IMR-90 (cell line): ENCODE results near the gene MRPL40. TPM values are rescaled to one million over a fixed set of nuclear protein-coding genes. Genes with fewer than 3 reads are reported as not detected.

ENCODE experiments used
- ATAC-seq: fragments of 200-7000 bp; cut with Tn5 transposase; 2 replicates; pipeline ENCODE4 v1.9.1; 2020; ENCODE audit warnings: low read depth, mild to moderate bottlenecking, moderate library complexity
- BruUV-seq: library from RNA; stranded (reverse); fragments of 400-500 nt; replicated peaks from 2 replicates; lab custom pipeline; 2021; lab: Mats Ljungman, UMichigan
- CTCF ChIA-PET: fragments of 300-600 bp; formaldehyde crosslinking; extraction: SDS; loops from one replicate; lab custom pipeline; 2021; ENCODE audit warnings: antibody characterized with exemption; lab: Yijun Ruan, JAX
- POLR2A ChIA-PET: fragments of 300-600 bp; sonication (Branson Sonifier 250); formaldehyde crosslinking; loops from one replicate; lab custom pipeline; 2022; ENCODE audit warnings: antibody characterized with exemption; ENCODE audit not compliant: unreplicated experiment; lab: Charles Lee
- DNase-seq: peaks from one replicate; pipeline ENCODE4 v3.0.0; 2013
- H2AFZ ChIP-seq: replicated peaks from 2 replicates; pipeline ENCODE3; 2013; ENCODE audit warnings: low read length, mild to moderate bottlenecking; ENCODE audit not compliant: poor library complexity
- H2AK5ac ChIP-seq: 2 replicates; pipeline ENCODE4 v1.6.1; 2013; ENCODE audit warnings: low read depth, low read length, inconsistent platforms
- H2AK9ac ChIP-seq: replicated peaks from 2 replicates; pipeline ENCODE3; 2013; ENCODE audit warnings: mild to moderate bottlenecking, low read depth, low read length, moderate library complexity; ENCODE audit not compliant: poor library complexity
- H2BK120ac ChIP-seq: 2 replicates; pipeline ENCODE4 v1.6.1; 2013; ENCODE audit warnings: low read depth, low read length, inconsistent platforms
- H2BK15ac ChIP-seq: 3 replicates; pipeline ENCODE4 v1.6.1; 2013; ENCODE audit warnings: low read depth, low read length, inconsistent platforms
- H2BK20ac ChIP-seq: 2 replicates; pipeline ENCODE4 v1.6.1; 2013; ENCODE audit warnings: low read depth, mild to moderate bottlenecking, inconsistent platforms, low read length, moderate library complexity
- H2BK5ac ChIP-seq: 2 replicates; pipeline ENCODE4 v1.6.1; 2013; ENCODE audit warnings: mild to moderate bottlenecking, low read depth, low read length, inconsistent platforms; ENCODE audit not compliant: poor library complexity, severe bottlenecking
- H3K14ac ChIP-seq: replicated peaks from 2 replicates; pipeline ENCODE4 v1.6.1; 2013; ENCODE audit warnings: low read depth, low read length, inconsistent platforms
- H3K18ac ChIP-seq: 2 replicates; pipeline ENCODE4 v1.6.1; 2013; ENCODE audit warnings: low read depth, low read length, control low read depth
- H3K23ac ChIP-seq: 2 replicates; pipeline ENCODE4 v1.6.1; 2013; ENCODE audit warnings: low read depth, low read length, inconsistent platforms
- H3K27ac ChIP-seq: 2 replicates; pipeline ENCODE4 v1.5.1; 2013; ENCODE audit warnings: mild to moderate bottlenecking, control low read depth, low read length; ENCODE audit not compliant: insufficient read depth
- H3K27me3 ChIP-seq: 2 replicates; pipeline ENCODE4 v1.6.1; 2013; ENCODE audit warnings: low read length; ENCODE audit not compliant: control insufficient read depth, insufficient read depth
- H3K36me3 ChIP-seq: 2 replicates; pipeline ENCODE4 v1.6.1; 2013; ENCODE audit warnings: low read length, mixed read lengths; ENCODE audit not compliant: control insufficient read depth, insufficient read depth
- H3K4ac ChIP-seq: 2 replicates; pipeline ENCODE4 v1.6.1; 2013; ENCODE audit warnings: low read depth, low read length, inconsistent platforms
- H3K4me1 ChIP-seq: 2 replicates; pipeline ENCODE4 v1.6.1; 2013; ENCODE audit warnings: low read length, mixed read lengths; ENCODE audit not compliant: control insufficient read depth, insufficient read depth
- H3K4me2 ChIP-seq: 2 replicates; pipeline ENCODE4 v1.6.1; 2013; ENCODE audit warnings: low read depth, mild to moderate bottlenecking, control low read depth, low read length, moderate library complexity
- H3K4me3 ChIP-seq: 2 replicates; pipeline ENCODE4 v1.5.1; 2013; ENCODE audit warnings: low read depth, mild to moderate bottlenecking, control low read depth, low read length, moderate library complexity; ENCODE audit not compliant: insufficient read depth
- H3K56ac ChIP-seq: 2 replicates; pipeline ENCODE4 v1.6.1; 2013; ENCODE audit warnings: low read length, inconsistent platforms; ENCODE audit not compliant: insufficient read depth; ENCODE audit errors: extremely low read depth
- H3K79me1 ChIP-seq, 2 experiments: 2 replicates each; pipeline ENCODE4 v1.6.1; 2013; ENCODE audit warnings: low read length in 2 of 2, inconsistent platforms in 1 of 2, low read depth in 1 of 2
- H3K9ac ChIP-seq: 2 replicates; pipeline ENCODE4 v1.6.1; 2013; ENCODE audit warnings: low read depth, low read length, control low read depth
- H3K9me1 ChIP-seq: 2 replicates; pipeline ENCODE4 v1.6.1; 2013; ENCODE audit warnings: low read length, inconsistent platforms; ENCODE audit not compliant: insufficient read depth
- H3K9me3 ChIP-seq: 2 replicates; pipeline ENCODE4 v1.6.1; 2013; ENCODE audit warnings: low read length; ENCODE audit not compliant: control insufficient read depth, insufficient read depth
- H4K20me1 ChIP-seq: 2 replicates; pipeline ENCODE4 v1.6.1; 2013; ENCODE audit warnings: low read length, inconsistent platforms; ENCODE audit not compliant: insufficient read depth
- H4K5ac ChIP-seq: 2 replicates; pipeline ENCODE4 v1.6.1; 2013; ENCODE audit warnings: mild to moderate bottlenecking, low read depth, low read length, control low read depth
- H4K8ac ChIP-seq, 2 experiments: 2 replicates each; pipeline ENCODE4 v1.6.1; 2013; ENCODE audit warnings: low read depth in 2 of 2, low read length in 2 of 2, control low read depth in 1 of 2, inconsistent platforms in 1 of 2
- H4K91ac ChIP-seq: 2 replicates; pipeline ENCODE4 v1.6.1; 2013; ENCODE audit warnings: low read depth, low read length, inconsistent platforms; ENCODE audit not compliant: insufficient read depth
- CHD1 ChIP-seq: IDR thresholded peaks from 2 replicates; pipeline ENCODE4 v1.6.1; 2012; ENCODE audit warnings: low read depth, low read length, improper control_type of control experiment
- FOS ChIP-seq: fragments of 150-350 bp; IDR thresholded peaks from 2 replicates; pipeline ENCODE4 v1.6.1; 2016; ENCODE audit warnings: low read depth, low read length
- MXI1 ChIP-seq: IDR thresholded peaks from 2 replicates; pipeline ENCODE4 v1.6.1; 2012; ENCODE audit warnings: low read depth, mild to moderate bottlenecking, low read length, moderate library complexity, borderline replicate concordance
- WGBS, 2 experiments: methylation state at CpG; one replicate each; pipeline versions ENCODE4 v1.1.5 to v1.1.7; 2013; ENCODE audit warnings: missing lambda C conversion rate in 2 of 2; ENCODE audit not compliant: insufficient read length in 1 of 2; ENCODE audit errors: extremely low coverage in 2 of 2; 5-methylcytosine and 5-hydroxymethylcytosine counted together
- dilution Hi-C: fragments of 300-500 bp; cut with HindIII; formaldehyde crosslinking; loops from one replicate; pipeline ENCODE4 v1.14.3; 2018; ENCODE audit warnings: low sequenced_read_pairs; ENCODE audit not compliant: unreplicated experiment
- in situ Hi-C: fragments of 300-500 bp; cut with MboI; formaldehyde crosslinking; loops from 3 replicates; pipeline ENCODE4 v1.14.3; 2019; ENCODE audit warnings: low sequenced_read_pairs, inconsistent platforms, mixed read lengths
- intact Hi-C: fragments of 100-400 bp; cut with micrococcal nuclease; formaldehyde crosslinking; loops from 2 replicates; pipeline ENCODE4 v1.10.0; 2022
- polyA plus RNA-seq, 3 experiments: library from polyadenylated mRNA; depleted of rRNA; stranded (reverse); fragments of >200 nt; gene quantifications; 2 replicates each; pipeline ENCODE4 v1.2.3, GENCODE V29; 2012; ENCODE audit warnings: low replicate concordance in 1 of 3
- total RNA-seq: library from RNA; depleted of rRNA; stranded (reverse); fragments of >200 nt; gene quantifications from 2 replicates; pipeline ENCODE4 v1.2.3, GENCODE V29; 2012
- TF ChIP-seq, protein P1 (sequence below): conservative IDR thresholded peaks from 2 replicates; pipeline ENCODE4 v1.5.1; 2012; ENCODE audit warnings: mild to moderate bottlenecking, low read depth, low read length, improper control_type of control experiment

The MRPL40 gene
- total and polyA plus RNA-seq, 2 of the 4 experiments (the other 2 are of a cell fraction), result 36.7 to 37.5 TPM

- no peak overlapping the region for H4K91ac ChIP-seq
- ChIA-PET POLR2A (no interaction called here), CTCF (no interaction called here)
- no TSS peak for BruUV-seq
- H3K36me3 ChIP-seq, result peaks cover 45% of the 10 kb centered on the region
- H4K8ac ChIP-seq, result no peak overlapping the region
- H3K4me1 ChIP-seq, result peaks cover under 1% of the 10 kb centered on the region
- no peak overlapping the region for H2AFZ ChIP-seq
- TF ChIP-seq MXI1 (no peak), FOS (no peak), CHD1 (no peak)
- TF ChIP-seq, protein P1, sequence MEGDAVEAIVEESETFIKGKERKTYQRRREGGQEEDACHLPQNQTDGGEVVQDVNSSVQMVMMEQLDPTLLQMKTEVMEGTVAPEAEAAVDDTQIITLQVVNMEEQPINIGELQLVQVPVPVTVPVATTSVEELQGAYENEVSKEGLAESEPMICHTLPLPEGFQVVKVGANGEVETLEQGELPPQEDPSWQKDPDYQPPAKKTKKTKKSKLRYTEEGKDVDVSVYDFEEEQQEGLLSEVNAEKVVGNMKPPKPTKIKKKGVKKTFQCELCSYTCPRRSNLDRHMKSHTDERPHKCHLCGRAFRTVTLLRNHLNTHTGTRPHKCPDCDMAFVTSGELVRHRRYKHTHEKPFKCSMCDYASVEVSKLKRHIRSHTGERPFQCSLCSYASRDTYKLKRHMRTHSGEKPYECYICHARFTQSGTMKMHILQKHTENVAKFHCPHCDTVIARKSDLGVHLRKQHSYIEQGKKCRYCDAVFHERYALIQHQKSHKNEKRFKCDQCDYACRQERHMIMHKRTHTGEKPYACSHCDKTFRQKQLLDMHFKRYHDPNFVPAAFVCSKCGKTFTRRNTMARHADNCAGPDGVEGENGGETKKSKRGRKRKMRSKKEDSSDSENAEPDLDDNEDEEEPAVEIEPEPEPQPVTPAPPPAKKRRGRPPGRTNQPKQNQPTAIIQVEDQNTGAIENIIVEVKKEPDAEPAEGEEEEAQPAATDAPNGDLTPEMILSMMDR, result no peak
- H3K56ac ChIP-seq, result no peak overlapping the region
- no peak overlapping the region for H2BK120ac ChIP-seq
- H2BK15ac ChIP-seq, result no peak overlapping the region
- no peak overlapping the region for H2AK5ac ChIP-seq
- WGBS, 2 experiments, result 94% methylated on average over 2 of the region's 3 CpGs; no CpG with 5 or more reads in 1 of the 2 experiments
- H3K4me2 ChIP-seq, result no peak overlapping the region
- no peak overlapping the region for H3K23ac ChIP-seq
- peaks cover 13% of the 10 kb centered on the region for H3K9me1 ChIP-seq
- H3K79me1 ChIP-seq, result peaks cover 22 to 53% of the 10 kb centered on the region in 2 experiments
- DNase-seq, result no peak
- no peaks in the 10 kb centered on the region for H3K27me3 ChIP-seq
- dilution Hi-C loops (no loop called here), in situ Hi-C loops (no loop called here), intact Hi-C loops (no loop called here)
- H3K9me3 ChIP-seq, result no peaks in the 10 kb centered on the region
- H3K14ac ChIP-seq, result no peak overlapping the region
- H2AK9ac ChIP-seq, result no peak overlapping the region
- no peak overlapping the region for H3K9ac ChIP-seq
- H4K20me1 ChIP-seq, result peaks cover 1% of the 10 kb centered on the region; the same call in 1 of the 2 replicates
- no peak overlapping the region for H4K5ac ChIP-seq
- H3K27ac ChIP-seq, result no peak overlapping the region
- no peak overlapping the region for H3K4ac ChIP-seq
- ATAC-seq, result no peak
- no peak overlapping the region for H3K4me3 ChIP-seq
- H2BK5ac ChIP-seq, result no peak overlapping the region
- H2BK20ac ChIP-seq, result no peak overlapping the region
- H3K18ac ChIP-seq, result no peak overlapping the region
These were observed 27.7 kb upstream of the MRPL40 start for GRCh38 chr22:19404676-19405075.
